ENCODE data around the gene TIMELESS.
"Not testable (repeated sequence)": the region's sequence is repeated elsewhere in the genome, so short reads cannot be mapped to it uniquely, and the experiment has no call there.

DNA sequence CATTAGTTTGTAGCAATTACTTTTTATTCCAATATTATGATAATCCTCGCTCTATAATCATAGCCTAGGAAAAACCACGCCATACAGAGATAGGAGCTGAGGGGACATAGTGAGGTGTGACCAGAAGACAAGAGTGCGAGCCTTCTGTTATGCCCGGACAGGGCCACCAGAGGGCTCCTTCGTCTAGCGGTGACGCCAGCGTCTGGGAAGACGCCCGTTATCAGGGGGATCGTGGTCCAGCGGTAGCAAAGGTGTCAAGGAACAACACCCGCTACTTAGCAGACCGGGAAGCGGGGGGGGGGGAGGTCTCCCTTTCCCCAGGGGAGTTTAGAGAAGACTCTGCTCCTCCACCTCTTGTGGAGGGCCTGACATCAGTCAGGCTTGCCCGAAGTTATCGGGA lies 47.5 kb upstream of the TIMELESS start:
- peak in 4 of 6 experiments; percentile 12 to 43 (median 28) for TF ChIP-seq CTCF (IDR thresholded peaks at IDR 0.05)
- not testable (repeated sequence) for TF ChIP-seq POLR2A (IDR thresholded peaks at IDR 0.05)

Data from esophagus squamous epithelium (tissue), 4 donors.